LNCaP clone FGC (cell line): Measurements from ENCODE around the gene ICAM3.
"Not testable (repeated sequence)": the region's sequence is repeated elsewhere in the genome, so short reads cannot be mapped to it uniquely, and the experiment has no call there.

ENCODE experiments used
- DNase-seq: peaks from one replicate; pipeline ENCODE4 v3.0.0-alpha.2; 2011; ENCODE audit warnings: low read depth
- H3K4me3 ChIP-seq: 2 replicates; pipeline ENCODE4 v1.5.1; 2011; ENCODE audit warnings: mild to moderate bottlenecking, low read depth, low read length, control low read depth
- CTCF ChIP-seq: IDR thresholded peaks from 2 replicates; pipeline ENCODE4 v1.5.1; 2012; ENCODE audit warnings: mild to moderate bottlenecking; ENCODE audit not compliant: control insufficient read depth, insufficient read depth; ENCODE audit errors: extremely low read depth

Gene ICAM3

GRCh38 chr19:10344780-10345179 is 5.4 kb upstream of the ICAM3 start:
- H3K4me3 ChIP-seq, result no peak overlapping the region
- no peak for TF ChIP-seq CTCF
- no peak for DNase-seq

GRCh38 chr19:10343495-10343894 is 4.1 kb upstream of the ICAM3 start:
- no peak for DNase-seq
- TF ChIP-seq CTCF, result no peak
- H3K4me3 ChIP-seq, result no peak overlapping the region

- TF ChIP-seq CTCF, result no peak
- H3K4me3 ChIP-seq, result no peak overlapping the region
- no peak for DNase-seq
Observed at GRCh38 chr19:10339977-10340376, 553 bp upstream of the ICAM3 start.

- H3K4me3 ChIP-seq, result no peak overlapping the region
- TF ChIP-seq CTCF, result no peak
- no peak for DNase-seq
Observed at GRCh38 chr19:10338940-10339339, 484 bp downstream of the ICAM3 start.

- not testable (repeated sequence) for H3K4me3 ChIP-seq, DNase-seq
Observed at GRCh38 chr19:10336725-10337124, 2.7 kb downstream of the ICAM3 start.

- no peak for DNase-seq
- H3K4me3 ChIP-seq, result peak overlapping the region; percentile 91
- no peak for TF ChIP-seq CTCF
Observed at GRCh38 chr19:10335352-10335985, 4.0 kb downstream of the ICAM3 start.

GRCh38 chr19:10334588-10335351 is 4.7 kb downstream of the ICAM3 start:
- peak overlapping the region; percentile 91 for H3K4me3 ChIP-seq
- peak; percentile 94 for DNase-seq
- no peak for TF ChIP-seq CTCF
